22Rv1 (cell line): ENCODE measurements around the gene RNU6-9.

Source experiments
- CTCF ChIP-seq: fragments of 450-650 bp; IDR thresholded peaks from 2 replicates; pipeline ENCODE4 v1.5.1; 2017; ENCODE audit warnings: mild to moderate bottlenecking
- ZFX ChIP-seq: fragments of 450-650 bp; IDR thresholded peaks from 2 replicates; pipeline ENCODE4 v1.6.1; 2017; ENCODE audit warnings: antibody characterized with exemption, borderline replicate concordance

GRCh38 chr19:876780-877314, 16.4 kb upstream of the RNU6-9 start:
- no peak for TF ChIP-seq CTCF
- TF ChIP-seq ZFX: no peak
